GDM1 (cell line): ENCODE measurements around the gene AGPAT2.

ENCODE experiments used
- DNase-seq: peaks from one replicate; lab custom pipeline; 2025; lab: John Stamatoyannopoulos, UW

AGPAT2 gene

DNA sequence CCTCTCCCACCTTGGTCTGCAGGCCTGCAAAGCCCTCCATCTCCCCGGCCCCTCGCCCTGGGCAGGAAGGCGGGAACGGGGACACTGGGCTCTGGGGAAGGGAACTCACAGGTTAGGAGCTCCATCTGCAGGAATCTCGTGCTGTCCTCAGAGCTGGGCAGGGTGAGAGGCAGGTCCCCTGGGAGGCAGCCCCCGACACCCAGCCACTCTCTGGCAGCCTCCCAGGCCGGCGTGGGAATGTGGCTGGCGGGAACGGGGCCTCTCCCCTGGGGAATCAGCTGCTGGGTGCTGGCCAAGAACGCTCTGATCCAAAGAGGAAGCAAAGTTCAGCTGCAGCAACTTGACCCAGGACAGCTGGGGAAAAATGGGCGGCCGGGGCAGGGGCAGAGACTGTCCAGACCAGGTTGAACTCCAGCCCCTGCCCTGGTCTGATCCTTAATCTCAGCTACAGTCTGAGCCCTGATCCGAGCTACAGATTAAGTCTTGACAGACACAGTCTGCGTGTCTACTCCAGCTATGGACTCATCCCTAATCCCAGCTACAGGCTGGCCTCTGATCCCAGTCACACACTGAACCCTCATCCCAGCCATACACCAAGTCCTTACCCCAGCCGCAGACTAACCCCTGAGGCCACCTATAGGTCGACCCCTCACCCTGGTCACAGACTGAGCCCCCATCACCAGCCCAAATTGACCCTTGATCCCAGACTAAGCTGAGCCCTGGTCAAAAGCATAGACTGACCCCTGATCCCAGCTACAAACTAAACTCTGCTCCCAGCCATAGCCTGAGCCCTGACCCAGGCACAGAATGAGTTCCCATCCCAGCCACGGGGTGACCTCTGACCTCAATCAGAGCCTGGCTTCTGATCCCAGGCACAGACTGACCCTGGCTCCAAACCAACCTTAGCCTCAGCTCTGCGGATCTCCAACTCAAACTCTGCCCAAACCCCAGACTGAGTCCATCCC lies 61.9 kb downstream of the AGPAT2 start:
- DNase-seq: no peak

DNA sequence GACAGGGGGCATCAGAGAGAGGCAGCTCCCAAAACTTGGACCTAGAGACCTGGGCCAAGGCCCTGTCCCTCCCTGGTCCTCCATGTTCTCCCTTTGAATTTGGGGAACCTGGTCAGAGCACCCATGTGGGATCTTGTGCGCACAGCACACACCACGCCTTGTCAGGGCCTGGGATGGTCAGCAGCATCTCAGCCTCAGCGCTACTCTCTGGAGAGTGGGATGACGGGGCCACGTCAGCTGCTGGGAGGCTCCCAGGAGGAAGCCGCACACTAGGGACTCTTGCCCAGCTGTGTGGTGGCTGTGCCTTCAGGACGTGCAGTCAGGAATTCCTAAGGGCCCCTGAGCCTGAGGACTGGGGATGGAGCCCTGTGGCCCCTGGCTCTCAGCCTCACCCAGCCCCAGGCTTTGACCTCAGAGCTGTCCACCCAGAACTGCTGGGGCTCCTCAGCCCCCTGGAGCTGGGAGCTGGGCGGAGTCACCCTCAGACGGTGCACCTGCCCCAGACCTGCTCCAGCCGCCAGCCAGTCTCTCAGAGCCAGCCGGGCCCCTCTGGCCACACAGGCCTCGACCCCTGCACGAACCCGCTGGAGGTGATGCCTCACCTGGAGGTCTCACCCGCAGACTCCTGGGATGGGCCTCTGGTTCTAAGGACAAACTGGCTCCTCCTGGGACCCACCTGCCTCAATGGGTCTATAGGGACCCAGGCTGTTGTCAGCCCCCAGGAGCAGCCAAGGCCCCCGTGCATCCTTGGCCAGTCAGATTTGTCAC lies 62.9 kb downstream of the AGPAT2 start:
- no peak for DNase-seq

DNA sequence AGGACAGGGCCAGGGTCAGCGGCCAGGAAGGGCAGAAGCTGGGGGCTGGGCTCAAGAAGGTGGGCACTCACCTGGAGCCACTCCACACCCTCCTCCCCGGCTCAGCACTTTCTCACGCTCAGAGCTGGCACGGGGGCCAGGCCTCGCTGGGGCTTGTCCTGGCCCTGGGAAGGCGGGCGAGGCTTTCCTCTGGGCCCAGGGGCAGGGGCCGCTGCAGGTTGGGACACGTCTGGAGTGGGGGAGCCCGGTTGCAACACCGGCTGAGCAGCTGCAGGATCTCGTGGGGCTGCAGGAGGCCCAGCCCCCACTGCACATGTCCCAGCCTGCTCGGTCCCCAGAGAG lies 63.4 kb downstream of the AGPAT2 start:
- DNase-seq: no peak
